Measurements from ENCODE around the gene SOX1. TPM values are rescaled to one million over a fixed set of nuclear protein-coding genes. Genes with fewer than 3 reads are reported as not detected.

SOX1 gene
- total and polyA plus RNA-seq, 2 donors (not counting 3 experiments of a cell fraction or from before 2014, with no cell fraction given) = not detected

GRCh38 chr13:112072534-112073244, 5.7 kb downstream of the SOX1 start:
- no peak for FAIRE-seq
- peaks cover 3% of the 10 kb centered on the region for H4K20me1 ChIP-seq (replicated peaks; ENCODE audit: control insufficient read depth, extremely low read depth, insufficient read depth, low read length)
- H3K27ac ChIP-seq (ENCODE audit: insufficient read depth, low read depth, low read length) = no peak overlapping the region
- no TSS peak for BruUV-seq (replicated peaks)
- TF ChIP-seq MAX (IDR thresholded peaks at IDR 0.05; ENCODE audit: insufficient read depth, insufficient read length) (no peak), FOS (IDR thresholded peaks at IDR 0.05; ENCODE audit: borderline replicate concordance, insufficient read depth, low read length) (no peak), GATA2 (IDR thresholded peaks at IDR 0.05; ENCODE audit: insufficient read depth, insufficient read length, low read depth, low read length) (no peak), EZH2 (IDR thresholded peaks at IDR 0.05; ENCODE audit: borderline replicate concordance, low read depth, low read length, severe bottlenecking) (peak; percentile 69)
- no peaks in the 10 kb centered on the region for H3K9me1 ChIP-seq (replicated peaks; ENCODE audit: control insufficient read depth, extremely low read depth, insufficient read depth, low read length)
- H3K4me1 ChIP-seq (ENCODE audit: control insufficient read depth, extremely low read depth, insufficient read depth, low read length) = no peaks in the 10 kb centered on the region
- dilution Hi-C loops (cut with MboI; ENCODE audit: extremely low pct_ligation_motif_present, low sequenced_read_pairs) = no loop called here
- DNase-seq (ENCODE audit: low read depth, low spot score) = no peak
- H3K36me3 ChIP-seq (ENCODE audit: control insufficient read depth in 2 of 2, extremely low read depth in 1 of 2, insufficient read depth in 2 of 2, low read length in 2 of 2) = no peaks in the 10 kb centered on the region
- H3K9ac ChIP-seq (replicated peaks; ENCODE audit: extremely low read depth, insufficient read depth, low read length) = no peak overlapping the region
- ChIA-PET CTCF (no interaction called here), POLR2A (no interaction called here)
- H3K4me2 ChIP-seq (ENCODE audit: insufficient read depth, low read length) = no peak overlapping the region
- peaks cover 60 to 79% of the 10 kb centered on the region in 2 experiments for H3K27me3 ChIP-seq (ENCODE audit: control insufficient read depth in 2 of 2, insufficient read depth in 2 of 2, low read length in 2 of 2)
- no peak overlapping the region for H2AFZ ChIP-seq (ENCODE audit: low read depth, low read length)
- intact Hi-C loops (cut with micrococcal nuclease) = no loop called here
- no peaks in the 10 kb centered on the region for H3K9me3 ChIP-seq (replicated peaks; ENCODE audit: control insufficient read depth, insufficient read depth, low read length)
- H3K4me3 ChIP-seq (replicated peaks in 1 of 3; ENCODE audit: insufficient read depth in 1 of 3, low read depth in 1 of 3, low read length in 3 of 3) = no peak overlapping the region
- no peaks in the 10 kb centered on the region for H3K79me2 ChIP-seq (ENCODE audit: control insufficient read depth, insufficient read depth, low read length)

- Histone ChIP-seq H3K27ac (ENCODE audit: insufficient read depth, low read depth, low read length) (no peak overlapping the region), H3K27me3 (ENCODE audit: control insufficient read depth in 2 of 2, insufficient read depth in 2 of 2, low read length in 2 of 2) (peaks cover 59 to 77% of the 10 kb centered on the region in 2 experiments)
- intact Hi-C loops (cut with micrococcal nuclease) = no loop called here
These were observed 6.5 kb downstream of the SOX1 start for GRCh38 chr13:112073245-112074138.

More at GRCh38 chr13:112073245-112074138, 6.5 kb downstream of the SOX1 start:
- Histone ChIP-seq H3K9me3 (replicated peaks; ENCODE audit: control insufficient read depth, insufficient read depth, low read length) (no peaks in the 10 kb centered on the region), H3K9ac (replicated peaks; ENCODE audit: extremely low read depth, insufficient read depth, low read length) (no peak overlapping the region), H3K4me3 (replicated peaks in 1 of 3; ENCODE audit: insufficient read depth in 1 of 3, low read depth in 1 of 3, low read length in 3 of 3) (no peak overlapping the region), H2AFZ (ENCODE audit: low read depth, low read length) (no peak overlapping the region), H3K4me1 (ENCODE audit: control insufficient read depth, extremely low read depth, insufficient read depth, low read length) (no peaks in the 10 kb centered on the region), H4K20me1 (replicated peaks; ENCODE audit: control insufficient read depth, extremely low read depth, insufficient read depth, low read length) (peaks cover 3% of the 10 kb centered on the region), H3K79me2 (ENCODE audit: control insufficient read depth, insufficient read depth, low read length) (no peaks in the 10 kb centered on the region), H3K9me1 (replicated peaks; ENCODE audit: control insufficient read depth, extremely low read depth, insufficient read depth, low read length) (no peaks in the 10 kb centered on the region), H3K36me3 (ENCODE audit: control insufficient read depth in 2 of 2, extremely low read depth in 1 of 2, insufficient read depth in 2 of 2, low read length in 2 of 2) (no peaks in the 10 kb centered on the region), H3K4me2 (ENCODE audit: insufficient read depth, low read length) (no peak overlapping the region)
- POLR2A ChIA-PET = no interaction called here
- TF ChIP-seq EZH2 (IDR thresholded peaks at IDR 0.05; ENCODE audit: borderline replicate concordance, low read depth, low read length, severe bottlenecking) = no peak
- FAIRE-seq (no peak), DNase-seq (ENCODE audit: low read depth, low spot score) (no peak)
- dilution Hi-C loops (cut with MboI; ENCODE audit: extremely low pct_ligation_motif_present, low sequenced_read_pairs) = no loop called here
- BruUV-seq (replicated peaks) = no TSS peak
- CTCF ChIA-PET = interaction anchor here (1.3 kb wide), 1 partner anchor 12 kb away, joined by 5 read pairs; no protein-coding TSS in a partner anchor
